ENCODE results near the gene TNS3. TPM values are rescaled to one million over a fixed set of nuclear protein-coding genes. Genes with fewer than 3 reads are reported as not detected.

TNS3 gene
- total RNA-seq, 1 donor from 2014 or later = 30.4 TPM

DNA sequence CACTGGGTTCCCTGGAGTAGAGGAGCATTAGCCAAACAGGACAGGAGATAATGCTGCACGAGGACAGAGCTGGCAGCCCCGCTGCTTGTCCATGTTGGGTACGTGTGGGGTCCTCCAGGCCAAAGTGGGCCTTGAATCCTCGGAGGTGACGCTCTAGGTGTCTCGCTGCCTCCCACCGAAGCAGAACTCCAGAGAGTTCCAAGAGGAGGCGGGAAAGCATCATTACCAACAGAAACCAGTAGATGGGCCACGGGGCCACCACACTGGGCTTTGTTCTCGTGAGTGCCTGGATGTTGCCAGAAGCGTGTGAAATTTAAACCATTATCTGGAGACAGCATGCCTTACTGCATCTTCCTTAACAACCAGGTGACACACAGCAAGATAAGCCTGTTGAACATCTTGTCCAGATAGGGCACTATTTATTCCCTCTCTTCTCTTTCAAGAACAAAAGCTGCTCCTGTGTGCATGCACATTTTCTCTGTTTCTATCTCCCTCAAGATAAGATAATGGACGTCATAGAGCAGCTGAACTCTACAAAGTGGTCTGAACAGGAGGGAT, 56.8 kb downstream of the TNS3 start:
- DNase-seq (ENCODE audit: low read depth, low spot score) = no peak

GRCh38 chr7:47523401-47523800, 58.5 kb downstream of the TNS3 start:
- DNase-seq (ENCODE audit: low read depth, low spot score) = no peak

- no peak for DNase-seq (ENCODE audit: low read depth, low spot score)
Measured at GRCh38 chr7:47521816-47522561, 59.9 kb downstream of the TNS3 start.

DNA sequence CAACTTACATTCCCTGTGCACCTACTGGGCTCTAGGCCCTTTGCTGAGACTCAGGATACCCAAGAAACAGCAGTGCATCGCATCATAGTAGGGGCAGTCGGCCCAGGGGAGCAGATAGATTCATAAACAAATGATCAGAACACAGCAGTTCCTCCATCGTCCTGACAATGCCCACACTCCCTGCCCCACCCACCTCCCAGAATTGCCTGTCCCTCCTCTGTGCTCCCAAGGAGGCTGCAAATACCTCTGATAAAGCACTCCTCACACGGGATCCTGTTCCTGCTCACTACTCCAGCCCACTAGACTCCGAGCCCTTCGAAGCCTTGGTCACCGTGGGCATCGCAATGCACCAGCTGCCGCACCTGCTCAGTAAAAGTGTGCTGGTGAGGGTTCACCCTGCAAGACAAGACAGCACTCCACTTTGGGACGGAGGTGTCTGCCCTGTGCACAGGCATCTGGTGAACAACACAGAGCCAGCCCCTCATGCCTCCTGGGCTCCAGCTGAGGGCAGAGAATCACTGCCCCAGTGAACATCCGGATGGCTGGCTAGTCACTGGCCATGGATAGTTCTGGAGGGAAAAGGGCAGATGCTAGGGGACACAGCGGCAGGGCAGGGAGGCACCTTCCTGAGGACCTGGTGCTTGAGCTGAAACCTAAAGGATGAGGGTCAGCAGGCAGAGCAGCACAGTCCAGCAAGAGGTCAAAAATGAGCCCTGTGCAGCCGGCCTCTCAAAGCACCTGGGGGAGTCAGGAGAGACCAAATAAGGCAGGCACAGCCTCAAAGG, 60.7 kb downstream of the TNS3 start:
- no peak for DNase-seq (ENCODE audit: low read depth, low spot score)

DNA sequence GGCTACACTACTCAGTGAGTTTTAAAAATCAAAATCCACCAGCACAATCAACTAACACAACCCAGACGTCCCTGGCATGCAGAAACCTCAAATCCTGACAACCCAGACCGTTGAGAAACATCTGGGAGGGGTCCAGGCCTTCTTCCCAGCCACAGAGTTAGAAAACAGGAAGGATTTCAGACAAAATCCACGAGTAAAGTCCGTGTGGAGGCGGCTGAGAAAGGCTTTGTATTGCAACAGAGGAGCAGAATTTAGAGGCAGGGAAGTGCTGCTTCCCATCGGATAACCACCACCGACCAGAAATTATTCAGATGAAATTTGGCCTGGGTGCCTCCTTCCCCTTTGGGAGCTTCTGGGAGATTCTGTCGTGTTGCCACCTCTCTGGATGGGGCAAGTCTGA, 61.5 kb downstream of the TNS3 start:
- no peak for DNase-seq (ENCODE audit: low read depth, low spot score)

- no peak for DNase-seq (ENCODE audit: low read depth, low spot score)
Measured at GRCh38 chr7:47518827-47519226, 63.1 kb downstream of the TNS3 start.

GRCh38 chr7:47517821-47518480, 64.0 kb downstream of the TNS3 start:
- no peak for DNase-seq (ENCODE audit: low read depth, low spot score)

DNA sequence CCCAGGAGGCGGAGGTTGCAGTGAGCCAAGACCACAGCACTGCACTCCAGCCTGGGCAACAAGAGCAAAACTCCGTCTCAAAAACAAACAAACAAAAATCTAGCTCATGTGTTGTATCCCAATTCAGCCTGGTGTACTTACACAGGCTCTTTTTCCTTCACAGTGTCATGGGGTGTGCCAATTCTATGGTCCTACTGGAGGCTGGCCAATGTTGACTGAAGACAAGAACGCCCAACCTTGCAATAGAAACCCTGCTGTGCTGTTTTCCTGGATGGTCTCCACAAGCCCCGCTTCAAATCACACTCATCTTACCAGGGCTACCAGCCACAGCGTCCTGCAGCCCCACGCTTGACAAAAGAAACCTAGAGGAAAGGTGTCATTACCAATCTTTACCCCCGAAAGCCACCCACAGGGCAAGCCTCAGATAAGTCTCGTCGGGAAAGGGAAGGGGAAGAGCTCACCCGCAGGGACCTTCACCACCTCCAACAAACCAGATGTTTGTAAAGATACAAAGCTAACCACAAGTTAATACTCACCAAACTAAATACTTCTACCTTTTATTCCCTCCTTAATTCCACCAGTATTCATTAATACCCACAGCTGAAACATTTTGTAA, 64.8 kb downstream of the TNS3 start:
- no peak for DNase-seq (ENCODE audit: low read depth, low spot score)

- no peak for DNase-seq (ENCODE audit: low read depth, low spot score)
Measured at GRCh38 chr7:47516386-47516785, 65.5 kb downstream of the TNS3 start.

DNA sequence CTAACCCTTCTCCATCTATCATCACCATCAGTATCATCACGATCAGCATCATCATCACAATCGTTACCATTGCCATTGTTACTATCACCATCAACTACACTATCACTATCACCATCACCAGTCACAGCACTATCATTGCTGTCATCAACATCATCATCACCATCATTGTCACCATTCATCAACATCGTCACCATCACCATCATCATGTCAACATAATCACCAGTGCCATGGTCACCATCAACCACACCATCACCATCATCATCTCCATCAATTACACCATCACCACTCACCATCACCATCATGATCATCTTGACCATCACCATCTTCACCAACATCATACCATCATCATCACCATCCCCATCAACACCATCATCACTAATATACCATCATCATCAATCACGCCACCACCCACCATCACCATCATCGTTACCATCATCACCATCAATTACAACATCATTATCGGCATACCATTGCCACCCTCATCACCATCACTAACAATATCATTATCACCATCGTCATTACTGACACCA, 66.5 kb downstream of the TNS3 start:
- DNase-seq (ENCODE audit: low read depth, low spot score) = no peak

DNA sequence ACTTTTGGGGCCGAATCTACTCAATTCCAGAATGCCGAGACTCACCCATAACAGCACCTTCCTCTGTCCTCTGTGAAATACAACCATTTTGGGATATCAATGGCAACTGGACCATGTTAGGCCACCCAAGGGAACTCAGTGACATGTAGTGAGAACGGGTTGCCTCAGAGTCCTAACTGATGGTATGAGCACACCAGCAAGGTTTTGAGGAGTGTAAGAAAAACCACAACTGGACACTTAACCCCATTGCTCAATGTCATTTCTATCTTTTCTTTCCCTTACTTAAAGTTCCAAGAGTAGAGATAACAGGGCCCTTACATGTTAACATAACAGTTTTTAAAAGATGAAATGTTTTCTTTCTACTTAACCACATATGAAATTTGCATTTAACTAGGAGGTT, 67.1 kb downstream of the TNS3 start:
- DNase-seq (ENCODE audit: low read depth, low spot score) = no peak

GRCh38 chr7:47514367-47514766, 67.5 kb downstream of the TNS3 start:
- DNase-seq (ENCODE audit: low read depth, low spot score) = no peak

DNA sequence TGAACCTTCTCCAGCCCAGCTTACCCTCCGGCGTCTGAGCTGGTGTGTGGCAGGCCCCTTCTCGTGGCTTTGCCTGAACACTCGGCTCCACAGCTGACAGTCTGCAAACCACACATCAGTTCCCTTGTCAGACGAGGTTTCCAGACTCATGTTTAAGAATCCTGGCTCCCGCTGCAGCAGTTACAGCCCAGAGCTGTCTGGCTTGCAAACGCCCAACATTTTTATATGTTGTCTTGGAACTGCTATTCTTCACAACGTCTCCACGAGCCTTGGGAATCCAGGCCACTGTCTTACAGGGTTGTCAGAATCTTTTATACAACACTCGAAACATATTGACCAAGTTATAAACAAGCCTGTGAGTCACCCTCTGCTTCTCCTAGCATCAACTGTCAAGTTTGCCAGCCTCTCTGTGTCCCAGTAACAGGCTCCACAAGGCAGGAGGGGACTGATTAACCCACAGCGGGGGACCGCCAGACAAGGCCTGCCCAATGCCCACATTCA, 68.1 kb downstream of the TNS3 start:
- no peak for DNase-seq (ENCODE audit: low read depth, low spot score)

DNA sequence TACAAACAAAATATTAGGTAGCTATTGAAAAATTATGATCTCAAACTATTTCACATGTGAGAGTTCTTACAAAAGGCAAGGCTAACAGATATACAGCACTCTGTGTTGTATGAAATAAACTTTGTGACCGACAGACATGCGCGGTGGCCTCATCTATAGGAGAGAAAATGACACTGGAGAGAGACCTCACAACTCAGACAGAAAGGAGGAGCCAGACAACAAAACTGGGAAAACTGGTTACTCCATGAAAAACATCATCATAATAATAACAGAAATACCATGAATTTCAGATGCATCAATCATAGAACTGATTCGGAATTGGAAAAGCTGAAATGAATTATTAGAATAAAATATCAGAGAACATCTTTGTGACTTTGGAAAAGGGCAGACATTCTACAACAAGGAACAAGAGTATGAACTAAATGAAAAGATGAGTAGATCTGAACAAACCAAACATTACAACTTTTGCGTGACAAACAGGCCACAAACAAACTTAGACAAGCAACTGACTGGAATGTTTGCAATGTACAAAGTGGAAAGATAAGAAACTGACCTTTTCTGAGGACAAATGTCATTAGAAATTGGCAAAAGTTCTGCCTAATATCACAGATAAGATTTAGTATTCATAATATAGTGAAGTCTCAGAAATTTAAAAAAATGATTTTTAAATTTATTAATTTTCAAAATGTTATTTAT, 69.3 kb downstream of the TNS3 start:
- no peak for DNase-seq (ENCODE audit: low read depth, low spot score)

DNA sequence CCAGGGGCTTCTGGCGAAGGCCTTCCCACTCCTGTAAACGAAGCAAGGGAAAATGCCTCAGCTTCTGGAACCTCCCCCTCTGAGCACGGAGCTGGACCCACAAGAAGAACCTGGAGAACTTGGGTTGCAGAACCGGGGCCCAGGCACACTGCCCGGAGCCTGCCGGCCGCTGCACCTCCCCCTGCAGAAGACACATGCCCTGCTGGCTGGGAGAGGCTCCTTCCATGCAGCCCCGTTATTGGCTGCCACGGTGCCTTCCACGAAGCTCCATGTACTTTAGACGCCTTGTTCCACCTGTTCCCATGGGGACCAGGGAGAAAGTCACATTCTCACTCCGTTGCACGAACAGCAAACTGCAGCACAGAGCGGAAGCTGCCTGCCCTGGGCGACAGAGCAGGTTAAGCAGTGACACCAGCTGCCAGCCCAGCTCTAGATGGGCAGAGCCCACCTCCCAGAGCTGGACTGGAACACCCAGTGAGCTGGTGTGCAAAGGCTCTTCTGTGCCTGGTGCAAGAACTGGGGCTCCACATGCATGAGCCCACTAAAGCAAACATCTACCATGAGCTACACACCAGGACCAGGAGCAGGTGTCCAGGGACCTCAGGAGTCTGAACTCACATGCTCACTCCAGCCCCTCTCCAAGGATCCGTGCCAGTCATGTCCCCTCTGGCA, 70.1 kb downstream of the TNS3 start:
- no peak for DNase-seq (ENCODE audit: low read depth, low spot score)

DNA sequence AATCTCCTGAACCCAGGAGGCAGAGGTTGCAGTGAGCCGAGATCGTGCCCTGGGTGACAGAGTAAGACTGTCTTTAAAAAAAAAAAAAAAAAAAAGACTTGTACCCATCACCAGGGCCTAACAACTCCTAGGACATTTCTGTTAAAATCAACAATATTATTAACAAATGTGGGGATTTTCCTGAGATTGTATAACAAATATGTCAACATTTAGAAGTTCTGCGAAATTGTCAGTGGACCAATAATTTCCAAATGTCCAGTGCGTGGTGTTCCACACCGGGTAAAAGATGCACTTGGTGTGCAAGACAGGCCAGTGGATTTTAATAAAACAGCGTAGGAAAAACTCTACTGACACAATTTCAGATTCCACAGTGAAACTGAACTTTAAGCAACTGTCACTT, 71.1 kb downstream of the TNS3 start:
- no peak for DNase-seq (ENCODE audit: low read depth, low spot score)

GRCh38 chr7:47510192-47510591, 71.7 kb downstream of the TNS3 start:
- no peak for DNase-seq (ENCODE audit: low read depth, low spot score)

DNA sequence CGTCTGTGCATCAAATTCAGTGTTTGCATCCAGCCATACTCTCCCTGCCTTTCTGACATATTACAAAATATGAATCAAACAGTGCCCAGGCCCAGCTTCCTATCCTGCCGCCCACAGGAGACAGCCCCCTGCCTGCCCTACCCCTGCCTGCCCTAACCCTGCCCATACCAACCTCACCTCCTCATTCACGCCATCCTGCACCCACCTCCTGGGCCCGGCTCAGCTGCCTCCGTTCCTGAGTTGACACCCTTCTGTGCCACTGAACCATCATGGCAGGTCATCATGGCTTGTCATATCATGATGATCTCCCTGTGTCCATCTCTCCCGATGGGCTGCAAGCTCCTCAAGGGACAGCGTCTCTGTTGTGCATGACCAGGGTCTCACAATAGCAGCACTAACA, 72.3 kb downstream of the TNS3 start:
- DNase-seq (ENCODE audit: low read depth, low spot score) = no peak

GRCh38 chr7:47508389-47509380, 73.2 kb downstream of the TNS3 start:
- DNase-seq (ENCODE audit: low read depth, low spot score) = no peak

Measured in pulmonary artery endothelial cell (primary cell).